Hepatocyte (in vitro differentiated cells): ENCODE results near the gene CDH4. TPM values are rescaled to one million over a fixed set of nuclear protein-coding genes. Genes with fewer than 3 reads are reported as not detected.

ENCODE experiments used
- DNase-seq: peaks from one replicate; pipeline ENCODE4 v3.0.0-alpha.2; 2016; ENCODE audit warnings: low spot score
- H2AFZ ChIP-seq: fragments of 200-600 bp; sonication (generic); 2 replicates; pipeline ENCODE4 v1.6.0; 2016; ENCODE audit warnings: antibody characterized with exemption, mild to moderate bottlenecking
- H3K27ac ChIP-seq: fragments of 200-600 bp; sonication (generic); 2 replicates; pipeline ENCODE4 v1.5.1; 2016; ENCODE audit warnings: mild to moderate bottlenecking
- H3K27me3 ChIP-seq: fragments of 200-600 bp; sonication (generic); 2 replicates; pipeline ENCODE4 v1.6.1; 2016
- H3K36me3 ChIP-seq: fragments of 200-600 bp; sonication (generic); replicated peaks from 2 replicates; pipeline ENCODE4 v1.5.1; 2016; ENCODE audit warnings: low read depth; ENCODE audit not compliant: insufficient read depth
- H3K4me1 ChIP-seq: fragments of 200-600 bp; sonication (generic); 2 replicates; pipeline ENCODE4 v1.5.1; 2016; ENCODE audit warnings: mild to moderate bottlenecking, moderate library complexity; ENCODE audit not compliant: insufficient read depth
- H3K4me2 ChIP-seq: fragments of 200-600 bp; sonication (generic); 2 replicates; pipeline ENCODE4 v1.6.0; 2016
- H3K4me3 ChIP-seq: fragments of 200-600 bp; sonication (generic); 2 replicates; pipeline ENCODE4 v1.5.1; 2016; ENCODE audit warnings: mild to moderate bottlenecking
- H3K79me2 ChIP-seq: fragments of 200-600 bp; sonication (generic); 2 replicates; pipeline ENCODE4 v1.6.0; 2017; ENCODE audit warnings: mild to moderate bottlenecking
- H3K9me2 ChIP-seq: fragments of 200-600 bp; sonication (generic); replicated peaks from 2 replicates; pipeline ENCODE4 v1.6.0; 2017; ENCODE audit warnings: mild to moderate bottlenecking; ENCODE audit not compliant: insufficient read depth
- H3K9me3 ChIP-seq: fragments of 200-600 bp; sonication (generic); 2 replicates; pipeline ENCODE4 v1.5.1; 2016; ENCODE audit warnings: low read depth, mild to moderate bottlenecking
- H4K20me1 ChIP-seq: fragments of 200-600 bp; sonication (generic); 2 replicates; pipeline ENCODE4 v1.6.0; 2016; ENCODE audit warnings: mild to moderate bottlenecking; ENCODE audit not compliant: insufficient read depth, poor library complexity, severe bottlenecking
- CTCF ChIP-seq: fragments of 200-600 bp; sonication (generic); IDR thresholded peaks from 2 replicates; pipeline ENCODE4 v1.5.1; 2016; ENCODE audit warnings: antibody characterized with exemption, mild to moderate bottlenecking; ENCODE audit not compliant: poor library complexity
- EZH2 ChIP-seq: fragments of 200-600 bp; sonication (generic); IDR thresholded peaks from 2 replicates; pipeline ENCODE4 v1.6.1; 2016; ENCODE audit warnings: antibody characterized with exemption, mild to moderate bottlenecking, borderline replicate concordance
- EZH2phosphoT487 ChIP-seq: fragments of 200-600 bp; sonication (generic); IDR thresholded peaks from one replicate; pipeline ENCODE4 v1.6.1; 2018; ENCODE audit warnings: antibody characterized with exemption, mild to moderate bottlenecking, low read depth, moderate library complexity; ENCODE audit not compliant: unreplicated experiment, severe bottlenecking
- WGBS: methylation state at CpG from one replicate; pipeline ENCODE4 v1.1.6; 2016; ENCODE audit warnings: low lambda C conversion rate; ENCODE audit errors: missing lambda C conversion rate; 5-methylcytosine and 5-hydroxymethylcytosine counted together
- polyA plus RNA-seq: library from polyadenylated mRNA; unstranded; fragments of >200 nt; fragmentation: Nextera tagmentation; extraction: Ambion mirVana; gene quantifications from 2 replicates; pipeline ENCODE4 v1.2.1, GENCODE V29; 2016
- total RNA-seq: library from RNA; depleted of rRNA; stranded (reverse); fragments of >200 nt; gene quantifications from 2 replicates; pipeline ENCODE4 v1.2.3, GENCODE V29; 2014

Gene CDH4
- total and polyA plus RNA-seq, 2 experiments from 2014 or later, result 0.53 to 0.73 TPM

- Histone ChIP-seq H3K4me1 (no peaks in the 10 kb centered on the region), H3K9me2 (no peaks in the 10 kb centered on the region), H3K27me3 (no peaks in the 10 kb centered on the region), H3K4me3 (no peak overlapping the region), H3K9me3 (no peaks in the 10 kb centered on the region), H3K4me2 (no peak overlapping the region), H4K20me1 (no peaks in the 10 kb centered on the region), H3K27ac (no peak overlapping the region), H3K36me3 (no peaks in the 10 kb centered on the region), H3K79me2 (no peaks in the 10 kb centered on the region), H2AFZ (no peak overlapping the region)
- no peak for DNase-seq
- TF ChIP-seq EZH2 (no peak), CTCF (no peak), EZH2phosphoT487 (no peak)
- 81% methylated on average over 13 of the region's 13 CpGs for WGBS
These were observed 616.5 kb downstream of the CDH4 start for GRCh38 chr20:61868466-61869090.

- DNase-seq, result no peak
- Histone ChIP-seq H3K27me3 (no peaks in the 10 kb centered on the region), H3K9me2 (no peaks in the 10 kb centered on the region), H4K20me1 (no peaks in the 10 kb centered on the region), H3K27ac (no peak overlapping the region), H2AFZ (no peak overlapping the region), H3K9me3 (no peaks in the 10 kb centered on the region), H3K4me2 (no peak overlapping the region), H3K36me3 (no peaks in the 10 kb centered on the region), H3K4me1 (no peaks in the 10 kb centered on the region), H3K79me2 (no peaks in the 10 kb centered on the region), H3K4me3 (no peak overlapping the region)
- no peak for TF ChIP-seq CTCF
- no peak for TF ChIP-seq EZH2phosphoT487
- no peak for TF ChIP-seq EZH2
- WGBS, result 84% methylated on average over 24 of the region's 24 CpGs
These were observed 617.9 kb downstream of the CDH4 start for GRCh38 chr20:61869750-61870507.

GRCh38 chr20:61871160-61871559, 619.1 kb downstream of the CDH4 start:
- no peaks in the 10 kb centered on the region for H3K9me2 ChIP-seq
- no peaks in the 10 kb centered on the region for H3K27me3 ChIP-seq
- 84% methylated on average over 6 of the region's 6 CpGs for WGBS
- no peak for TF ChIP-seq EZH2phosphoT487
- TF ChIP-seq CTCF, result no peak
- TF ChIP-seq EZH2, result no peak
- no peaks in the 10 kb centered on the region for H3K79me2 ChIP-seq
- H3K4me2 ChIP-seq, result no peak overlapping the region
- H3K27ac ChIP-seq, result no peak overlapping the region
- no peak overlapping the region for H2AFZ ChIP-seq
- no peak for DNase-seq
- no peaks in the 10 kb centered on the region for H3K9me3 ChIP-seq
- H3K36me3 ChIP-seq, result no peaks in the 10 kb centered on the region
- H3K4me1 ChIP-seq, result no peaks in the 10 kb centered on the region
- H3K4me3 ChIP-seq, result no peak overlapping the region
- no peaks in the 10 kb centered on the region for H4K20me1 ChIP-seq
